ENCODE measurements around the gene CACHD1.

Gene CACHD1

GRCh38 chr1:64498325-64498724, 28.4 kb downstream of the CACHD1 start:
- DNase-seq = no peak

DNA sequence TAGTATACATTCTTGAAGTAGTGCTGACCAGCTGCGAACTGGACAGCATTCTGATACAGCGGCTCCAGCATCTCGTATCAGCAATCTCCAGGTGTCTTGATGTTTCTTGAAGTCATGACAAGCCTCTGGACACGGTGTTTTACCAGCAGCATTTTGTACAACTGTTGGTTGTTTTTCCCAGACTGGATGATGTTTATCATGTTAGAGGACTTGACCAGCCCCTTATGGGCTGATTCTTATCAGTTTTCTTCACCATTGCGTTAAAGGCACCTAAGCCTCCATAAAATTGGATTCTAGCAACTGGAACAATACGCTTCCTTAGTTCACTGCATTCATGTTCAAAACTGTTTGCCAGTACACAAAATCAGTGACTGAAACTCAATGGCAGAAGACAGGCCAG, 29.1 kb downstream of the CACHD1 start:
- no peak for DNase-seq

GRCh38 chr1:64499966-64500365, 30.0 kb downstream of the CACHD1 start:
- no peak for DNase-seq

GRCh38 chr1:64502083-64502482, 32.2 kb downstream of the CACHD1 start:
- DNase-seq = no peak

- DNase-seq = no peak
Measured at GRCh38 chr1:64502931-64503330, 33.0 kb downstream of the CACHD1 start.

DNA sequence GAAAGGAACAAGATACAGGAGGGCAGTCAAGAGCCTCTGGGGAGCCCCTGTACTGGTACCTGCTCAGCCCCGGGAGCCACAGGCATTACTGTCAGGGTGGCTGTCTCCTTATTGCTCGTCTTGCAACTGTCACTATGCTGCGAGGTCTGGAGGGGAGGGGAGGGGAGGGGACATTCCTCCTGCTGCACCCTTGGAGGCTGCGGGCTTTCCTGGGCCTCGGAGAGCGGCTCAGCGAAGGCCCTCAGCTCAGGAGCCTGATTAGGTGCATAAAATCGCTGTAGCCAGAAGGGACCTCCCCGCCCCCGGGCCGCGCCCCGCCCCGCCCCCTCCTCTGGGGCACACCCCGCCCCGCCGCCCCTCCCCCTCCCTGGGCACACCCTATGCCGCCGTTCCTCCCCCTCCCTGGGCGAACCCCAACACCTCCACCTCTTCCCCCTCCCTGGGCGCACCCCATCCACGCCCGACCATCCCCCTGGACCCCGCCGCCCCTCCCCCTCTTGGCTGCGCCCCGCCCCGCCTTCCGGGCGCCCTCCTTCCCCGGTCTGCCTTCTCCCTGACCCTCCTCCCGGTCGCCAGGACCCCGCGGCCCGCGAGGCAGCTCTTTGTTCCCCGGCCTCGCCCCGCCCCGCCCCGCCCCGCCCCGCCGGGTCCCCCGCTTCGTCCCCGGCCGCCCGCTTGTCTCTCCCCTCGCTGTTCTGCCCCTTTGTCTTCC, 35.5 kb downstream of the CACHD1 start:
- DNase-seq = peak; percentile 3

DNA sequence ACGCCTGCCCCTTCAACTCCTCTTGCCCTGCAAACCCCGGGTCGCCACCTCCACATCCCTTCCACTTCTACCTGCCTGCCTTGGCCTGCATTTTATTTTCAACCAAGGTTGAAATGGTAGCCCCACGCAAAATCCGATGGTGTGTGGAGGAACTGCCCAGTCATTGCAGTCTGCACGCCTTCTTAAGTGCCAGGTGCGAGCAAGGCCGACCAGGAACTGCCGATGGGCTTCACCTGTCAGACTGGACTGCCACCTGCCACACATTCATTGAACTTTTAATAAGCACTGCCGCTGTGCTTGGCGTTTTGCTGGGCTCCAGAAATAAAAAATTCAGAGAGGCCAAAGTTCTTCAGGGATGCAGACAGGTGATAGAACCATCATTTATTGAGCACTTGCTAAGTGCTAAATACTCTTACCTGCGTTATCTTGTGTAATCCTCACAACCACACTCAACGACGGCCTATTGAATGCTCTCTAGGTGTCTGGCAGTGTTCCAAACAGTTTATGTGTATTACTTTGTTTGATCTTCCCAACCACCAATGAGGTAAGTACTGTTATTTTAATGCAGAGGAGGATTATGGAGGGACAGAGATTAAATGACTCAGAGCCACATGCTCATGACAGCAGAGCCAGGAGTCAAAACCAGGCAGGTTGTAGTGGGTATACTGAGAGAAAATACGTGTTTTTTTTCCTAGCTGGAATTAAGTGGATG, 36.2 kb downstream of the CACHD1 start:
- no peak for DNase-seq

GRCh38 chr1:64508629-64509028, 38.7 kb downstream of the CACHD1 start:
- no peak for DNase-seq

DNA sequence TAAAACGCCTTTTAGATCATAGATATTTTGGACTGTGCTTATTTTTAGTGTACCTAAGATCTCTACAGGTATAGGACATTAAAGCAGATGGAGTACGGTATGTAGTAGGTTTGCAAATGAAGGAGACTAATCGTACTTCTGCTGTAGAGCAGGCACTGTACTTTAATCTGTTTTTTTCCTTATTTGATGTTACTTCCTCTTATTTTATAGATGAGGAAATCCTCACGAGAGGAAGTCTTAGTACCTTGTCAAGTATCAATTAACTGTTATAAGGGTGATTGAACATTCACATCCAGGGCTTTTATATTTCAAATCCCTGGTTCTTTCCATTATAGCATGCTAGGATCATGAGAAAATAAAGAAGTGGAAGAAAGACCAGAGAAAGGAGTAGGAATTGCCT, 41.1 kb downstream of the CACHD1 start:
- peak; percentile 16 for DNase-seq

DNA sequence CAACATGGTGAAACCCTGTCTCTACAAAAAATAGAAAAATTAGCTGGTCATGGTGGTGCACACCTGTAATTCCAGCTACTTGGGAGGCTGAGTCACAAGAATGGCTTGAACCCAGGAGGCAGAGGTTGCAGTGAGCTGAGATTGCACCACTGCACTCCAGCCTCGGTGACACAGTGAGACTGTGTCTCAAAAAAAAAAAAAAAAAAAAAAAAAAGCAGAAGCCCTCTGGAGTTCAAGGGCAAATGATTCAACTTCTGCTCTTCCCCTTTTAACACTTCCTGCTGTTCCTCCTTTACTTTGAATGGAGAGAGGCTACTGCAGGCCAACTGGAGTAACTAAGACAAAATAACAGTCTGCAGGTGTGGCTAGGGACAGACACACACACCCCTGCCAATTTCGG, 42.3 kb downstream of the CACHD1 start:
- DNase-seq = peak; percentile 69

DNA sequence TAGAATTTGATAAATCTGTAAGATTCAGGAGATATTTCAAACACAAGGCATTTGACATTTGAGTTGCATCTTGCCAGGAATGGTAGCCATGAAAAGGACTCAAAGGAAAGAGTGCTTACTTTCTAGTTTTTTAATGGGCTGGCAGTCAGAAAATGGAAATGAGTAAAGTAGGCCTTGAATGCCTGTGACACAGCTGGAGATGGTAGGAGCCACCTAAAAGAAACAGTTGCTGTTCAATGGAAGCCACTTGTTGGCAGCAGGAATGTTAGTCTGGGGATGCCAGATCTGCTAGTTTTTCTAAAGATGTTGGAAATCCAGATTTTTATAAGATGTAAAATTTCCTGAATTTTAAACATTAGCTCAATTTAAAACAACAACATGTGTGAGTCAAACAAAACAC, 43.6 kb downstream of the CACHD1 start:
- no peak for DNase-seq

DNA sequence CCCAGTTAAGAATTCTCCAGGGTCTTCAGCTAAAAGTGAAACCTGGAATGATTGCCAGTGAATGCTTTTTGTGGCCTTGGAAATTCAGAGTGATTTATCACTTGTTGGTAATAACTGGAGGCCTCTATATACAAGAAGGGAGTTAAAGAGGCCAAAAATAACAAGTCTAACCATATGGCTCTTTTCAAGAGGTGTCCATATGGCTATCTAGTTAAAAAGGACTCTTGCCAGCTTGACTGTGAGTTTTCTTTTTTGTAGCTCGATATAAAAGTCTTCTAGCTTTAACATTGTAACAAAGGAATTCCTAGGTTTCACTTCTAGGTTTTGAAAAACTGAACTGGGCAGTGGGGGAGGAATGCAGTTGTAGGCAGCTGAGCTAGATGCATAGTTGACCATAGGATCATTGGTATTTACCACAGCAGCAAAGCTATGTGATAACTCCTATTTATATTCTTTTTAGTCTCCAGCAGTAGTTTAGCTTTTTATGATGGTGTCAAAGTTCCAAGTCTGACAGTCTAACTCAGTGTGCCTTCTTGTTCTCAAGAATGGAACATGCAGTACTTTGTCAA, 44.4 kb downstream of the CACHD1 start:
- DNase-seq = peak; percentile 58

GRCh38 chr1:64515427-64515826, 45.5 kb downstream of the CACHD1 start:
- peak; percentile 31 for DNase-seq

DNA sequence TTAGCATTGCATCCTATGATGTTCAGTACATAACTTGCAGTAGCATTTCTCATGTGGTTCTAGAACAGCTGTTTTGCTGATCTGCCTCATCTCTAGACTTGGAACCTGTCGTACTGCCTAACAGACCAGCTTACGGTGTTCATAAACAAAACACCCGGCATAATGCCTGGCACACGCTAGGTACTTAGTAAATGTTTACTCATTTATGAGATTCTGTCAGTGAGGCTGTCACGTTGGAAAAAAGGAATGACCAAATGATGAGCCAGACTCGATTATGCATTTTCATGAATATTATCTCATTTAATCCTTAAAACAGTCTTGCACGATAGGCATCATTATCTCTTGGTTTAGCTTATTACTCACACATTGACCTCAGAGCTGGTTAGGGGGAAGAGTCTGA, 46.4 kb downstream of the CACHD1 start:
- DNase-seq = no peak

- DNase-seq = no peak
Measured at GRCh38 chr1:64516803-64517568, 47.1 kb downstream of the CACHD1 start.

GRCh38 chr1:64517640-64518039, 47.7 kb downstream of the CACHD1 start:
- no peak for DNase-seq

- no peak for DNase-seq
Measured at GRCh38 chr1:64518692-64519481, 49.0 kb downstream of the CACHD1 start.

DNA sequence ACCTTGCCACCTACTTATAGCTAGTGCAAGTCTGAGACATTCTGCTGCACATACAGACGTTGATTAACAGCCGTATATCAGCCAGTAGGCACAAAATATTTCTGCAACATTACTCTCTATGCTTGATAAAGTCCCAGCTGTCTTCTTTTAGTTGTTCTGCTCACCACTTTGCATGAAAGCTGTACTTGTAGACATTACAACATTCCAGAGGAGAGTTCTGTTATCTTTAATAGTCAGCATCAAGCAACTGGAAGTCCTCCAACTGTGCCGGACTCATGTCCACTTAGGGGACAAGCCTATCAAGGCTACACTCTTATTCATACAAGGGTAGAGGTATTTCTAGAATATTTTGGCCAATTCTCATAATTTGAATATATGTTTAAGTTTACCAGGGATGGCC, 50.0 kb downstream of the CACHD1 start:
- no peak for DNase-seq

DNA sequence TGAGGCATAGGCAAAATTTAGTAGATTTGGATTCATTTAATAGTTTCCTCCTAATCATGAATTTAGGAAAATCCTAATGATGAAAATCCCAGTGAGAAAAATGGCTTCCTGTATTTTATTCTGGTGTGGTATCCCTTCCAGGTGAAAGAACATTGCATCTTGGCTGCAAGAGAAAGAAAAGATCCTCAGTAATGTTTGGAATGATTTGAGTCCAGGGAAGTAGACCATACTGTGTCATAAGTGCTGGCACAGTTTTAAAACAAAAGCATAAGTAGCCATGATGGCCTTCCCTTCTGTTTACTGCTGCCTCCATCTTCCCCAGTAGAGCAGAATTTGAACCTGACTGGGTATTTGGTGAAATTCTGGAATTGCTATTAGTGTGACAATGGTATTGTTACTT, 52.8 kb downstream of the CACHD1 start:
- DNase-seq = no peak

DNA sequence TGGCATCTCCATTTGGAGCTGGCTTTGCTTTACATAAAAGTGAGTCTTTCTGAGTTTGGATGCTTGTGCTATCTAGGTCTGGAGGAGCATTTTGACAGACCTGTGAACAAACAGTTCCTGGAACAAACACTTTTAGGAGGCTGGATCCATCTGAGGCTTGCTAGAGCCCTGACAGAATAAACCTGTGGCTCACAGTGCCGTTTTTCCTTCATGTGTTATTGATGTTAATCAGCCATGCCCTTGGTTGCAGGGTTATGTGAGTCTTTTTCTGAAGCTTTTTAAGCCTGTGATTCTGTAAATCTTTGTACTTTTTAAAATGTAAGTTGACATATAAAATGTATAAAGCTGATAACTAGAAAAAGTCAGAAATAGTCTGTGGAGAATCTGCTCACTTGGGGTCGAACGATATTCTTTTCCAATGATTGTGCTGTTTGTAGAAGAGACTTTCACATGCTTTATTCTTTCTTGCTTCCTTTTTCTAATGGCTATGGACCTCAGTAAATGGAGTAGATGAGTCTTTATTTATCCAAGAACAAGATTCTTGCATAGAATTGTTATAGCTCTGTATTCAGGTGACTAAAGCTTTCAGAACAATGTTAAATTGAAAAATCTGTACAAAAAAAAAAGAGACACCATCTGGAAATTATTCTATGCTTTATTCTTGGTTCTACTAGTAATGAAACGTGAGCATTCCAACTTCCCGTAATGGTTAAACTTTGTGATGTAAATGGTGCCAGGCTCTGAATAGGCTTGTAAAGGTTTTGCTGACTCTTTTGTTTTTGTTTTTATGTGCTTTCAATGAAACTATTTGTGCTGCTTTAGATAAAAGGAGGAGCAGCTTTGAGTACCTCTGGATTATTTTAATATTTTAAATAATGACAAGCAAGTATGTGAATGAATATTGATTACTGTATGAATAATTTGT, 53.7 kb downstream of the CACHD1 start:
- no peak for DNase-seq

DNA sequence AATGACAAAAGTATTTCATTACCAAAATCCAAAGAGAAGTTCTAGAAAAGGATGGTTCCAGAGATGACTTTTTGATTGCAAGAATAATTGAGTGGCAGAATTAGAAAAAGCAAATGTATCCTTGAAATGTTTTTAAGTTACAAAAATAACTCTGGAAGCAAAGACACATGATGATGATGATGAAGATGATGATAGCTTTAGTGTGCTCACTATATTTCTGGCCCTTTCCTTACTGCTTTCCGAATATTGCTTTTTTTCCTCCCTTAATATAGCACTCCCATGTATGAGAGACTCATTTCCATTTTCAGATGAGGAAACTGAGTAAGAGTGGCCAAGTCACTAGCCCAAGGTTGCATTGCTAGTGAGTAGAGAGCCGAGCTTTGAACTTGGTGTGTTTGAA, 54.7 kb downstream of the CACHD1 start:
- DNase-seq = no peak

Data from suppressor macrophage treated with lipopolysaccharide for 4 hours (primary cell).